Measurements from ENCODE around the gene CD7. TPM values are rescaled to one million over a fixed set of nuclear protein-coding genes. Genes with fewer than 3 reads are reported as not detected.

The CD7 gene
- total RNA-seq, 1 donor from 2014 or later = not detected

DNA sequence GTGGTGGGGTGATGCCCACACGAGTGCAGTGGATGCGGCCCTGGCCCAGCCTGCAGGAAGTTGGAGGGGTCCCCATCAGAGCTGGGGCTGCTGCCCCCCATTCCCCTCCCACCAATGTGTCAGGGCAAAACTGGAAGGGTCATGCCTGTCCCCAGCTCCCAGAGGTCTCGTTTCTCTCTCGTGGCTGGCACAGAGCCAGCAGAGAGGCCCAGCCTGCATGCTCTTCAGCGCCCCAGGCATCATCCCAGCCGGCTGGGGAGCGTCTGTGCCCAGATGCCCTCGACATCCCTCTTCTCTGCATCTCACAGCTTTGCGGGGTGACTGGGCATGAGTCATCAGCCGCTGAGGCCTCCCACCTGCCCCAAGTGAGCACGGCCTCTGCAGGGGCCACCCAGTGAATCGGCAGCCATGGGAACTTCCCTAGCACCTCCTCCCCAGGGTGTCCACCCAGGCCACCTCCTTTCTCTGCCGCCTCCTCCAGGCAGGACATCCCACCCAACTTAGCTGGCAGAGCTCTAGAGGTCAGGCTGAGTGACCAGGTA is 34.1 kb downstream of the CD7 start:
- H3K36me3 Mint-ChIP-seq (ENCODE audit: low read depth, unreplicated experiment) = peaks cover 7% of the 10 kb centered on the region
- H3K27ac Mint-ChIP-seq (ENCODE audit: unreplicated experiment) = no peak overlapping the region
- no peak overlapping the region for H3K4me3 Mint-ChIP-seq (ENCODE audit: unreplicated experiment)
- peaks cover 7% of the 10 kb centered on the region for H3K27me3 Mint-ChIP-seq (ENCODE audit: unreplicated experiment)
- H3K9me3 Mint-ChIP-seq (ENCODE audit: unreplicated experiment) = no peaks in the 10 kb centered on the region
- DNase-seq (ENCODE audit: low spot score) = no peak
- H3K4me1 Mint-ChIP-seq (ENCODE audit: unreplicated experiment) = peaks cover 17% of the 10 kb centered on the region
- TF ChIP-seq, protein P1, sequence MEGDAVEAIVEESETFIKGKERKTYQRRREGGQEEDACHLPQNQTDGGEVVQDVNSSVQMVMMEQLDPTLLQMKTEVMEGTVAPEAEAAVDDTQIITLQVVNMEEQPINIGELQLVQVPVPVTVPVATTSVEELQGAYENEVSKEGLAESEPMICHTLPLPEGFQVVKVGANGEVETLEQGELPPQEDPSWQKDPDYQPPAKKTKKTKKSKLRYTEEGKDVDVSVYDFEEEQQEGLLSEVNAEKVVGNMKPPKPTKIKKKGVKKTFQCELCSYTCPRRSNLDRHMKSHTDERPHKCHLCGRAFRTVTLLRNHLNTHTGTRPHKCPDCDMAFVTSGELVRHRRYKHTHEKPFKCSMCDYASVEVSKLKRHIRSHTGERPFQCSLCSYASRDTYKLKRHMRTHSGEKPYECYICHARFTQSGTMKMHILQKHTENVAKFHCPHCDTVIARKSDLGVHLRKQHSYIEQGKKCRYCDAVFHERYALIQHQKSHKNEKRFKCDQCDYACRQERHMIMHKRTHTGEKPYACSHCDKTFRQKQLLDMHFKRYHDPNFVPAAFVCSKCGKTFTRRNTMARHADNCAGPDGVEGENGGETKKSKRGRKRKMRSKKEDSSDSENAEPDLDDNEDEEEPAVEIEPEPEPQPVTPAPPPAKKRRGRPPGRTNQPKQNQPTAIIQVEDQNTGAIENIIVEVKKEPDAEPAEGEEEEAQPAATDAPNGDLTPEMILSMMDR (IDR thresholded peaks at IDR 0.05; ENCODE audit: unreplicated experiment) = no peak

DNA sequence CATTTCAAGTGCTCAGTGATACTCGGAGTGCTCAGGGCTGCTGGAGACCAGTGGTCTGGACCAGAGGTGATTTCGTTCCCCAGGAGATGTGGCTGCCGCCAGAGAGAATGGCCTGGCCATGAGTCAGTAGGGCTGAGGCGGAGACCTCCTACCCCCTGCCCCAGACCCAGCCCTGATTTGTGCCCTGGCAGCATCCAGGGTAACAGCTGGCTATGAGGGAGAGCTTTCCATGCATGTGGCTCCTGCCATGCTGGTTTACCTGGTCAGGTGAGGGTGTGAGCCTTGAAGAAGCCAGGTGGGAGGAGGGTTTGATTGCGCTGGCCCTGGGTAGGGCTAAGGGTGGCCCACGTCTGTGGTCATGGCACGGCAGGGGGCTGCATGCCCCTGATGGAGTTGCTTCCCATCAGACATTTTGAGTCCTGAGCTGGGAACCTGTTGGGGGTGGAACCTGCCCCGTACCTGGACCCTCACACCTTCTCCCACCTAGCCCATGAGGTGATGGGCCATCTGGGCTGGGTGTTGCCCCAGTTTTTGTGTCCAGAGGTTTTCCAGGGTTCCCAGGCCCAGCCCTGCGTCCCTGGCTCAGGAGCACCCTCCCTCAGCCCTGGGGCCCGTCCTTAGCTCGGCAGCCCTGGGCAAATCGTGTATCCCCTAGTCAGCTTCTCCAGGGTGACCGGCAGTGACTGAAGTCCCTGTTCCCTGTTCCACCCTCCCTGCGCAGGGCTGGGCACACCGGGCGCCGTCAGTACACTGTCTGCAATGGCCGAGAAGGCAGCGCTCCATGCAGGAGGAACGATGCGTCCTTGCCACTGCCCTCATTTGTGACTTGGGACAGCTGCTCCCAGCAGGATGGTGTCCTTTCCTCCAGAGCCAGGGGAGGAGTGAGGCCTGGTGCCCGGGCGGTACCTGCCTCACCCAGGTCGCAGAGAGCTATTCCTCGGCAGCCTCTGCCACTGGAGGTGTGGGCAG is 34.9 kb downstream of the CD7 start:
- Mint-ChIP-seq H3K4me1 (ENCODE audit: unreplicated experiment) (peaks cover 24% of the 10 kb centered on the region), H3K4me3 (ENCODE audit: unreplicated experiment) (no peak overlapping the region), H3K36me3 (ENCODE audit: low read depth, unreplicated experiment) (peaks cover 3% of the 10 kb centered on the region), H3K27me3 (ENCODE audit: unreplicated experiment) (peaks cover 9% of the 10 kb centered on the region), H3K27ac (ENCODE audit: unreplicated experiment) (no peak overlapping the region), H3K9me3 (ENCODE audit: unreplicated experiment) (no peaks in the 10 kb centered on the region)
- TF ChIP-seq, protein P1 (IDR thresholded peaks at IDR 0.05; ENCODE audit: unreplicated experiment) = no peak
- no peak for DNase-seq (ENCODE audit: low spot score)

DNA sequence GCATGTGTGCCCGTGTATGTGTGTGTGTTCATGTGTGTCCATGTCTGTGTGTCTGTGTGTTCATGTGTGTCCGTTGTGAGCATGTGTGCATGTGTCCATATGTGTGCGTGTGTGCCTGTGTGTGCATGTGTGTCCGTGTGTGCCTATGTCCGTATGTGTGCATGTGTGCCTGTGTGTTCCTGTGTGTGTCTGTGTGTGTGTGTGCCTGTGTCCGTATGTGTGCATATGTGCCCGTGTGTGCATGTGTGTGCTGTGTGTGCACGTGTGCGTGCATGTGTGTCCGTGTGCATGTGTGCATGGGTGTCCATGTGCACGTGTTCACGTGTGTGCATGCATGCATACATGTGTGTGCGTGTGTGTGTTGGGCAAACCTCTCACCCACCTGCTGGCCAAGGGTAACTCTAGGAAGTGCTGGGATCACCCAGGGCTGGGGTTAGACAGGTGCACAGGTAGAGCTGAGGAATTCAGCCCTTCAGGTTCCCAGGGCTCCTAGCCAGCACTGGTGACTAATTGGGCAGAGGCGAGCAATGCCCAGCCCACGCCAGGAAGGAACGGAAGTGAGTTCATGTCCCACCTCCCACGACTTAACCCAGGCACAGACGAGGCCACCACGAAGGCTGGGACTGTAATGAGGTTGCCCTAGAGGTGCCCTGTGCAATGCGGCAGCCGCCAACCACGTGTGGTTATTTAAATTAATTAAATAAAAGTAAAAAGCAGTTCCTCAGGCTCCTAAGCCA is 35.7 kb downstream of the CD7 start:
- TF ChIP-seq, protein P1 (IDR thresholded peaks at IDR 0.05; ENCODE audit: unreplicated experiment) = no peak
- peaks cover 3% of the 10 kb centered on the region for H3K36me3 Mint-ChIP-seq (ENCODE audit: low read depth, unreplicated experiment)
- H3K4me3 Mint-ChIP-seq (ENCODE audit: unreplicated experiment) = no peak overlapping the region
- H3K27ac Mint-ChIP-seq (ENCODE audit: unreplicated experiment) = no peak overlapping the region
- no peaks in the 10 kb centered on the region for H3K9me3 Mint-ChIP-seq (ENCODE audit: unreplicated experiment)
- peaks cover 16% of the 10 kb centered on the region for H3K27me3 Mint-ChIP-seq (ENCODE audit: unreplicated experiment)
- DNase-seq (ENCODE audit: low spot score) = no peak
- peaks cover 28% of the 10 kb centered on the region for H3K4me1 Mint-ChIP-seq (ENCODE audit: unreplicated experiment)

DNA sequence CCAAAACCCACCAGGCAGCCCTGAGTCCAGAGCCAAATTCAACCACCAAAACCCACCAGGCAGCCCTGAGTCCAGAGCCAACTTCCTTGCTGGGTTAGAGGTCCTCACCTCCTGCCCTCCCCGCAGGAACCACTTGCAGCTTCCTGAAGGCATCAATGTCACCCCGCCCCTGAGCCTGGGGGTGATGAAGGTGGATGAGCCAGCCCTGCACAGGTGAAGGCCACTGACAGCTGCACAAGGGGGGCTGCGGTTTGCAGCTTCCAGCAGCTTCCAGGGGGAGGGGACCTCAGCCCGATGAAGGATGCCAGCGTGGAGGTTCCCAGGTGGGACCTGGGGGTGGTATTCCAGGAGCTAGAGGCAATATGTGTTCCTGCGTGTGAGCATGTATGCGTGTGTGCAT is 36.3 kb downstream of the CD7 start:
- TF ChIP-seq, protein P1 (IDR thresholded peaks at IDR 0.05; ENCODE audit: unreplicated experiment) = no peak
- no peak overlapping the region for H3K4me3 Mint-ChIP-seq (ENCODE audit: unreplicated experiment)
- H3K27me3 Mint-ChIP-seq (ENCODE audit: unreplicated experiment) = peaks cover 17% of the 10 kb centered on the region
- peaks cover 3% of the 10 kb centered on the region for H3K36me3 Mint-ChIP-seq (ENCODE audit: low read depth, unreplicated experiment)
- no peak overlapping the region for H3K27ac Mint-ChIP-seq (ENCODE audit: unreplicated experiment)
- H3K9me3 Mint-ChIP-seq (ENCODE audit: unreplicated experiment) = no peaks in the 10 kb centered on the region
- DNase-seq (ENCODE audit: low spot score) = no peak
- peaks cover 28% of the 10 kb centered on the region for H3K4me1 Mint-ChIP-seq (ENCODE audit: unreplicated experiment)

All from endothelial cell (in vitro differentiated cells).